Trophoblast cell (in vitro differentiated cells and primary cell): ENCODE results near the gene SLC27A5.

ENCODE experiments used
- DNase-seq, 2 donors: peaks; one replicate each; pipeline ENCODE4 v3.0.0-alpha.2; 2016
- H2AFZ ChIP-seq: 2 replicates; pipeline ENCODE4 v1.6.1; 2013; ENCODE audit warnings: low read length, moderate library complexity, mild to moderate bottlenecking; ENCODE audit not compliant: insufficient read depth, poor library complexity
- H2AK5ac ChIP-seq: 2 replicates; pipeline ENCODE4 v1.6.1; 2013; ENCODE audit warnings: mild to moderate bottlenecking, low read length
- H2BK120ac ChIP-seq: 2 replicates; pipeline ENCODE4 v1.6.1; 2013; ENCODE audit warnings: low read length, mild to moderate bottlenecking, moderate library complexity; ENCODE audit not compliant: insufficient read depth, poor library complexity
- H2BK12ac ChIP-seq: 2 replicates; pipeline ENCODE4 v1.6.1; 2013; ENCODE audit warnings: mild to moderate bottlenecking, low read length, moderate library complexity
- H2BK5ac ChIP-seq: 2 replicates; pipeline ENCODE4 v1.6.1; 2013; ENCODE audit warnings: low read length, low read depth, moderate library complexity, mild to moderate bottlenecking; ENCODE audit not compliant: poor library complexity
- H3K14ac ChIP-seq: 2 replicates; pipeline ENCODE4 v1.6.1; 2013; ENCODE audit warnings: mild to moderate bottlenecking, low read length
- H3K18ac ChIP-seq: 2 replicates; pipeline ENCODE4 v1.6.1; 2013; ENCODE audit warnings: mild to moderate bottlenecking, low read length
- H3K23ac ChIP-seq: 2 replicates; pipeline ENCODE4 v1.6.1; 2013; ENCODE audit warnings: low read length
- H3K27ac ChIP-seq: 2 replicates; pipeline ENCODE4 v1.5.1; 2013; ENCODE audit warnings: low read depth, mild to moderate bottlenecking, inconsistent platforms, low read length, moderate library complexity
- H3K27me3 ChIP-seq: 2 replicates; pipeline ENCODE4 v1.6.1; 2013; ENCODE audit warnings: inconsistent platforms, mild to moderate bottlenecking, low read length, moderate library complexity; ENCODE audit not compliant: insufficient read depth
- H3K36me3 ChIP-seq, 2 experiments: 1 replicate in 1 of 2; 2 replicates in 1 of 2; pipeline ENCODE4 v1.6.1; 2013; ENCODE audit warnings: low read length in 2 of 2, mild to moderate bottlenecking in 2 of 2, moderate library complexity in 1 of 2; ENCODE audit not compliant: insufficient read depth in 2 of 2, control insufficient read depth in 1 of 2
- H3K4ac ChIP-seq: 2 replicates; pipeline ENCODE4 v1.6.1; 2013; ENCODE audit warnings: low read depth, mild to moderate bottlenecking, low read length, moderate library complexity
- H3K4me1 ChIP-seq, 2 experiments: 1 replicate in 1 of 2; 2 replicates in 1 of 2; pipeline ENCODE4 v1.6.1; 2013; ENCODE audit warnings: low read length in 2 of 2, mild to moderate bottlenecking in 2 of 2, moderate library complexity in 1 of 2; ENCODE audit not compliant: insufficient read depth in 2 of 2, control insufficient read depth in 1 of 2
- H3K4me2 ChIP-seq: 2 replicates; pipeline ENCODE4 v1.6.1; 2013; ENCODE audit warnings: inconsistent platforms, mild to moderate bottlenecking, low read length, moderate library complexity
- H3K4me3 ChIP-seq: 2 replicates; pipeline ENCODE4 v1.5.1; 2013; ENCODE audit warnings: mild to moderate bottlenecking, low read depth, low read length, inconsistent platforms
- H3K79me1 ChIP-seq: one replicate; pipeline ENCODE4 v1.6.1; 2013; ENCODE audit warnings: low read length
- H3K79me2 ChIP-seq: 2 replicates; pipeline ENCODE4 v1.6.1; 2013; ENCODE audit warnings: low read length, mild to moderate bottlenecking; ENCODE audit not compliant: control insufficient read depth, insufficient read depth, poor library complexity
- H3K9ac ChIP-seq: 2 replicates; pipeline ENCODE4 v1.6.1; 2013; ENCODE audit warnings: mild to moderate bottlenecking, low read length
- H3K9me3 ChIP-seq: 2 replicates; pipeline ENCODE4 v1.6.1; 2013; ENCODE audit warnings: low read depth, mild to moderate bottlenecking, control low read depth, inconsistent platforms, low read length; ENCODE audit not compliant: insufficient read depth
- H4K12ac ChIP-seq: 2 replicates; pipeline ENCODE4 v1.6.1; 2013; ENCODE audit warnings: low read depth, mild to moderate bottlenecking, low read length, moderate library complexity
- H4K8ac ChIP-seq: 2 replicates; pipeline ENCODE4 v1.6.1; 2013; ENCODE audit warnings: low read depth, mild to moderate bottlenecking, low read length, moderate library complexity
- H4K91ac ChIP-seq: one replicate; pipeline ENCODE4 v1.6.1; 2013; ENCODE audit warnings: low read depth, mild to moderate bottlenecking, low read length, moderate library complexity
- WGBS: extraction: QIAGEN DNeasy Blood & Tissue Kit; methylation state at CpG from one replicate; pipeline ENCODE4 v1.1.7; 2013; ENCODE audit warnings: missing lambda C conversion rate; ENCODE audit not compliant: insufficient read length, insufficient coverage; ENCODE audit errors: extremely low coverage; 5-methylcytosine and 5-hydroxymethylcytosine counted together

Gene SLC27A5

DNA sequence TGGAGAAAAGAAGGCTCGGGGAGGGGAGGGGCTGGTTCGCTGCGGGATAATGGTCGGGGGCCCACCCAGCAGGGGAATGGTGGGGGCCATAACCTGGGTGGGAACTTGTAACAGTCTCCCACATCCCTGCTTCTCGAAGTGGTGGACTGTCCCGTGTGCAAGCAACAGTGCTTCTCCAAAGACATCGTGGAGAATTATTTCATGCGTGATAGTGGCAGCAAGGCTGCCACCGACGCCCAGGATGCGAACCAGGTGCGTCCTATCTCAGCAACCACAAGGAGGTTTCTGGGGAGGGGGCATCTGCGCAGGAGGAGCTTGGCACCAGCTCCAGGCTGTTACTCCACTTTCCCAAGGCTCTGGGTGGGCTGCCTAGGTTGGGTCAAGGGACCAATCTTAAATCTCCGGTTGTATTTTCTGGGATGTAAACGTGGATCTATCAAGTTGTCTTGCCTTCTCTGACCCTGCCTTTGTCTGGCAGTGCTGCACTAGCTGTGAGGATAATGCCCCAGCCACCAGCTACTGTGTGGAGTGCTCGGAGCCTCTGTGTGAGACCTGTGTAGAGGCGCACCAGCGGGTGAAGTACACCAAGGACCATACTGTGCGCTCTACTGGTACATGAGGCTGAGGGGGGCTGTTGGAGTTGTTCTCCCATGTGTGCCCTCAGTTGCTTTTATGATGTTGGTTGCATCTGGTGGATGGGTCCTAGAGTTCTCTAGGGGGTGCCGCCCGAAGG lies 33.7 kb upstream of the SLC27A5 start:
- Histone ChIP-seq H2BK5ac (no peak overlapping the region), H3K27me3 (peaks cover 2% of the 10 kb centered on the region), H3K23ac (no peak overlapping the region), H2AK5ac (no peak overlapping the region), H3K79me1 (peaks cover 15% of the 10 kb centered on the region), H3K79me2 (peaks cover 26% of the 10 kb centered on the region), H2BK120ac (no peak overlapping the region), H4K8ac (no peak overlapping the region), H3K27ac (no peak overlapping the region), H3K4ac (peak overlapping the region; percentile 99), H3K4me3 (peak overlapping the region; percentile 97), H3K14ac (no peak overlapping the region), H3K9ac (peak overlapping the region; percentile 96), H4K12ac (no peak overlapping the region), H2BK12ac (no peak overlapping the region), H3K18ac (no peak overlapping the region), H3K4me2 (peak overlapping the region; percentile 67), H2AFZ (no peak overlapping the region), H3K4me1 (peaks cover 7 to 14% of the 10 kb centered on the region in 2 experiments), H4K91ac (no peak overlapping the region), H3K9me3 (peaks cover 2% of the 10 kb centered on the region), H3K36me3 (peaks cover 44 to 48% of the 10 kb centered on the region in 2 experiments)
- DNase-seq, result no peak
- no CpG with 5 or more reads among the region's 21 CpGs for WGBS

GRCh38 chr19:58544591-58545285 lies 32.9 kb upstream of the SLC27A5 start:
- Histone ChIP-seq H3K27ac (peak overlapping the region; percentile 98), H3K18ac (peak overlapping the region; percentile 100), H3K79me2 (peaks cover 26% of the 10 kb centered on the region), H3K23ac (no peak overlapping the region), H3K27me3 (peaks cover 4% of the 10 kb centered on the region), H3K4me2 (peak overlapping the region; percentile 67), H3K4ac (peak overlapping the region; percentile 99), H3K79me1 (peaks cover 15% of the 10 kb centered on the region), H4K8ac (peak overlapping the region; percentile 94), H2BK120ac (peak overlapping the region; percentile 91), H2BK5ac (peak overlapping the region; percentile 97), H2AFZ (peak overlapping the region; percentile 82), H3K36me3 (peaks cover 37 to 40% of the 10 kb centered on the region in 2 experiments), H3K4me3 (peak overlapping the region; percentile 97), H4K91ac (peak overlapping the region; percentile 94), H3K9ac (peak overlapping the region; percentile 99), H3K4me1 (peaks cover 7 to 14% of the 10 kb centered on the region in 2 experiments), H4K12ac (peak overlapping the region; percentile 86), H2BK12ac (no peak overlapping the region), H3K9me3 (peaks cover 2% of the 10 kb centered on the region), H2AK5ac (peak overlapping the region; percentile 81), H3K14ac (peak overlapping the region; percentile 99)
- no CpG with 5 or more reads among the region's 92 CpGs for WGBS
- DNase-seq, result peak in 1 of 2 donors; percentile 66

DNA sequence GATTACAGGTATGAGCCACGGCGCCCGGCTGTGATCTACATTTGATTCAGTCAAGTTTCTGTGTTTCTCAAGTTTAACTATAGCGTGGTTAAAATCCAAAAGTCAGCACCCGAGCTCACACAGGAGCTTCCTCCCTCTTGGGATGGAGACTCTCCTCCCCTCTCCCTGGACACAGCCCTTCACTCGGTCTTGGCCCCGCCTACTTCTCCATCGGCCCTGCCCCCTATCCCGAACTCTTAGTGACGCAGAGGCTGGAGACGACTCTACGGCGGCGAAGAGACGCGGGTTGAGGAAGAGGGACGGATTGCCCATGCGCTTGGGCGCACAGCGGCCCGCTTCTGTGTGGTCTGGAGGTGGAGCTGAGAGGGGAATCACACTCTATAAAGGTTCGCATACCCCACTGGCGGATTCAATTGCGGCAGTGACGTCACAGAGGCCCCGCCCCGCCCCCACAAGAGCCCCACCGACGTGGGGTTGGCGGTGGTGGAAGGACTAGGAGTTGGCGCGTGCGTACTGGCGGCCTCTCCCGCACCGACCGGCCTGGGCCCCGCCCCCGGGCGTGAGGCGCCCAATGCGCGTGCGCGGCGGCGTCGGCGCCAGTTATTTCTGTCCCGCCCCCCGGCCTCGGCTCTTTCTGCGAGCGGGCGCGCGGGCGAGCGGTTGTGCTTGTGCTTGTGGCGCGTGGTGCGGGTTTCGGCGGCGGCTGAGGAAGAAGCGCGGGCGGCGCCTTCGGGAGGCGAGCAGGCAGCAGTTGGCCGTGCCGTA lies 32.2 kb upstream of the SLC27A5 start, which contains the start of gene TRIM28:
Gene TRIM28 (plus strand): TSS at position 239 of the 765 bp plus-strand sequence. CDS start 694 bp downstream, outside the sequence.
- Histone ChIP-seq H3K27me3 (peaks cover 4% of the 10 kb centered on the region), H2AK5ac (peak within 1 kb of the TSS; percentile 81), H2BK120ac (peak within 1 kb of the TSS; percentile 92), H3K14ac (peak within 1 kb of the TSS; percentile 99), H3K36me3 (peaks cover 30 to 33% of the 10 kb centered on the region in 2 experiments), H3K4me2 (peak within 1 kb of the TSS; percentile 67), H2AFZ (peak within 1 kb of the TSS; percentile 92), H3K79me2 (peaks cover 26% of the 10 kb centered on the region), H3K4me3 (peak within 1 kb of the TSS; percentile 97), H3K4ac (peak within 1 kb of the TSS; percentile 99), H3K9ac (peak within 1 kb of the TSS; percentile 99), H2BK12ac (peak within 1 kb of the TSS; percentile 1), H3K23ac (no peak within 1 kb of the TSS), H3K27ac (peak within 1 kb of the TSS; percentile 98), H4K91ac (peak within 1 kb of the TSS; percentile 94), H4K12ac (peak within 1 kb of the TSS; percentile 86), H3K18ac (peak within 1 kb of the TSS; percentile 100), H2BK5ac (peak within 1 kb of the TSS; percentile 97), H3K9me3 (peaks cover 4% of the 10 kb centered on the region), H3K79me1 (peaks cover 15% of the 10 kb centered on the region), H3K4me1 (peaks cover 7 to 14% of the 10 kb centered on the region in 2 experiments), H4K8ac (peak within 1 kb of the TSS; percentile 94)
- WGBS, result no CpG with 5 or more reads among the region's 73 CpGs
- peak; percentile 97 to 98 for DNase-seq
